Lung (tissue), 12 donors: ENCODE results near the gene NOS1. TPM values are rescaled to one million over a fixed set of nuclear protein-coding genes. Genes with fewer than 3 reads are reported as not detected.

Experiments
- ATAC-seq: fragments of 200-7000 bp; cut with Tn5 transposase; one replicate; pipeline ENCODE4 v1.9.1; 2020; ENCODE audit warnings: moderate number of reproducible peaks; ENCODE audit not compliant: insufficient read depth, low FRiP score
- DNase-seq, 3 donors: peaks; one replicate each; pipeline ENCODE4 v3.0.0-alpha.2; 2013 to 2017
- H3K27ac ChIP-seq, 2 donors: one replicate each; pipeline ENCODE4 v1.5.1; 2013; ENCODE audit warnings: mild to moderate bottlenecking in 2 of 2, moderate library complexity in 2 of 2, control low read depth in 1 of 2, inconsistent platforms in 1 of 2, low read depth in 1 of 2, low read length in 1 of 2
- H3K27me3 ChIP-seq, 3 donors: one replicate each; pipeline ENCODE4 v1.5.1; 2013; ENCODE audit warnings: low read length in 2 of 3; ENCODE audit not compliant: control insufficient read depth in 3 of 3, insufficient read depth in 3 of 3
- H3K36me3 ChIP-seq, 4 donors: one replicate each; pipeline ENCODE4 v1.5.1; 2013; ENCODE audit warnings: low read length in 4 of 4, mild to moderate bottlenecking in 1 of 4, moderate library complexity in 1 of 4; ENCODE audit not compliant: control insufficient read depth in 4 of 4, insufficient read depth in 4 of 4
- H3K4me1 ChIP-seq, 5 donors: one replicate each; pipeline ENCODE4 v1.5.1; 2013; ENCODE audit warnings: low read length in 5 of 5, mild to moderate bottlenecking in 2 of 5, moderate library complexity in 1 of 5; ENCODE audit not compliant: control insufficient read depth in 5 of 5, insufficient read depth in 5 of 5
- H3K4me3 ChIP-seq: one replicate; pipeline ENCODE4 v1.5.1; 2013; ENCODE audit warnings: mild to moderate bottlenecking, control low read depth, moderate library complexity
- H3K9ac ChIP-seq, 2 donors: one replicate each; pipeline ENCODE4 v1.5.1; 2013; ENCODE audit warnings: low read length in 2 of 2, control low read depth in 1 of 2; ENCODE audit not compliant: insufficient read depth in 1 of 2
- H3K9me3 ChIP-seq, 4 donors: one replicate each; pipeline ENCODE4 v1.5.1; 2013; ENCODE audit warnings: low read length in 3 of 4, mild to moderate bottlenecking in 1 of 4, moderate library complexity in 1 of 4; ENCODE audit not compliant: control insufficient read depth in 4 of 4, insufficient read depth in 3 of 4
- WGBS, 2 donors: extraction: QIAGEN DNeasy Blood & Tissue Kit; methylation state at CpG; one replicate each; pipeline ENCODE4 v1.1.7; 2013; 5-methylcytosine and 5-hydroxymethylcytosine counted together
- polyA plus RNA-seq, 2 donors: library from polyadenylated mRNA; stranded (reverse); fragments of 200-250 nt; gene quantifications; one replicate each; pipeline ENCODE4 v1.2.1, GENCODE V29; 2013
- total RNA-seq, 2 donors: library from RNA; depleted of rRNA in 1 of 2; stranded (reverse); fragments of >200 nt in 1 of 2; gene quantifications; one replicate each; pipeline ENCODE4 v1.2.1, GENCODE V29; 2014 to 2021
- TF ChIP-seq, protein P1 (sequence below): IDR thresholded peaks from 2 replicates; pipeline ENCODE4 v1.5.1; 2012; ENCODE audit warnings: mild to moderate bottlenecking; ENCODE audit errors: control extremely low read depth, extremely low read depth
- donor health status: control.
- donor health status: control.
- donor health status: Bipolar disorder and iron deficiency.
- donor health status: healthy.
- donor health status: DM: yes; HTN: yes; CAD: no.

NOS1 gene
- total and polyA plus RNA-seq, 4 donors = 0.25 to 2.4 (median 0.74) TPM

DNA sequence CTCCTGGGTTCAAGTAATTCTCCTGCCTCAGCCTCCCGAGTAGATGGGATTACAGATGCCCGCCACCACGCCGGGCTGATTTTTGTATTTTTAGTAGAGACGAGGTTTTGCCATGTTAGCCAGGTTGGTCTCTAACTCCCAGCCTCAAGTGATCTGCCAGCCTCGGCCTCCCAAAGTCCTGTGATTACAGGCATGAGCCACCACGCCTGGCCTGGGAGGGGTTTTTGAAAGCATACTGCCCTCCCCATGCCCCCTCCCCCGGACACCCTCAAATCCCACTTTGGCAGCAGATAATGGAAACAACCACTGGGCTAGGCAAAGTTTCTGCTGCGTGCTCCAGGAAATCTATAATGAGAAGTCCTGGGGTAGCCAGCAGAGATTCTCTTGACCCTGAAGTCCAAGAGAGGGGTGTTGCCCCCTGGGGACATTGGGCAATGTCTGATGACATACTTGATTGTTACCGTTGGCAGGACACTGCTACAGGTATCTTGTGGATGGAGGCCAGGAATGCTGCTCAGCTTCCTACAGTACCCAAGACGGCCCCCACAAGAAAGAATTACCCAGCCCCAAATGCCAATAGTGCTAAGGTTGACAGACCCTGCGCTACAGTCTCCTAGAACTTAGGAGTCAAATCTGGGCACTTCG lies 152.5 kb downstream of the NOS1 start:
- ATAC-seq = no peak
- 84 to 89% methylated on average over 13 of the region's 13 CpGs for WGBS, 2 donors
- Histone ChIP-seq H3K27ac (no peak overlapping the region), H3K9ac (no peak overlapping the region), H3K36me3 (no peaks in the 10 kb centered on the region), H3K9me3 (no peaks in the 10 kb centered on the region), H3K4me3 (no peak overlapping the region), H3K4me1 (no peaks in the 10 kb centered on the region), H3K27me3 (peaks cover 0 to 4% (median 0%) of the 10 kb centered on the region in 3 donors)
- TF ChIP-seq, protein P1, sequence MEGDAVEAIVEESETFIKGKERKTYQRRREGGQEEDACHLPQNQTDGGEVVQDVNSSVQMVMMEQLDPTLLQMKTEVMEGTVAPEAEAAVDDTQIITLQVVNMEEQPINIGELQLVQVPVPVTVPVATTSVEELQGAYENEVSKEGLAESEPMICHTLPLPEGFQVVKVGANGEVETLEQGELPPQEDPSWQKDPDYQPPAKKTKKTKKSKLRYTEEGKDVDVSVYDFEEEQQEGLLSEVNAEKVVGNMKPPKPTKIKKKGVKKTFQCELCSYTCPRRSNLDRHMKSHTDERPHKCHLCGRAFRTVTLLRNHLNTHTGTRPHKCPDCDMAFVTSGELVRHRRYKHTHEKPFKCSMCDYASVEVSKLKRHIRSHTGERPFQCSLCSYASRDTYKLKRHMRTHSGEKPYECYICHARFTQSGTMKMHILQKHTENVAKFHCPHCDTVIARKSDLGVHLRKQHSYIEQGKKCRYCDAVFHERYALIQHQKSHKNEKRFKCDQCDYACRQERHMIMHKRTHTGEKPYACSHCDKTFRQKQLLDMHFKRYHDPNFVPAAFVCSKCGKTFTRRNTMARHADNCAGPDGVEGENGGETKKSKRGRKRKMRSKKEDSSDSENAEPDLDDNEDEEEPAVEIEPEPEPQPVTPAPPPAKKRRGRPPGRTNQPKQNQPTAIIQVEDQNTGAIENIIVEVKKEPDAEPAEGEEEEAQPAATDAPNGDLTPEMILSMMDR = no peak
- DNase-seq = no peak

DNA sequence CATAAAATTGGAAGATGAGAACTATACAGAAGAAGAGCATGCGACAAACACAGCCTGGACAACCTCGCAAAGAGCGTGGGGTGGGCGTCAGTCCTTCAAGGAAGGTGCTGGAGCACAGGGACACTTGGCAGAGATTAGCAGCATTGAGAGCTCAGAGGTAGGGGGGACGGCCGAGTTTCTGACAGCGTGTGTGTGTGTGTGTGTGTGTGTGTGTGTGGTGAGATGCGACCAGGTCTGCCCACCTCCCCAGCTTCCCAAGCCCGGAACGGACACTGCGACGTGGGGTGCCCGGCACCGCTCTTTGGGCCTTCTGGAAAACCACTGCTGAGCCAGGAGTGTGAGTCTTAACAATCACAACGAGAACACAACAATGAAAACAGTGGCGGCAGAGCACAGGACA lies 153.2 kb downstream of the NOS1 start:
- no peak for DNase-seq
- Histone ChIP-seq H3K36me3 (no peaks in the 10 kb centered on the region), H3K4me3 (no peak overlapping the region), H3K4me1 (no peaks in the 10 kb centered on the region), H3K27ac (no peak overlapping the region), H3K9me3 (no peaks in the 10 kb centered on the region), H3K9ac (no peak overlapping the region), H3K27me3 (peaks cover 0 to 2% (median 0%) of the 10 kb centered on the region in 3 donors)
- 76 to 77% methylated on average over 16 of the region's 16 CpGs for WGBS, 2 donors
- TF ChIP-seq, protein P1 = no peak
- no peak for ATAC-seq

DNA sequence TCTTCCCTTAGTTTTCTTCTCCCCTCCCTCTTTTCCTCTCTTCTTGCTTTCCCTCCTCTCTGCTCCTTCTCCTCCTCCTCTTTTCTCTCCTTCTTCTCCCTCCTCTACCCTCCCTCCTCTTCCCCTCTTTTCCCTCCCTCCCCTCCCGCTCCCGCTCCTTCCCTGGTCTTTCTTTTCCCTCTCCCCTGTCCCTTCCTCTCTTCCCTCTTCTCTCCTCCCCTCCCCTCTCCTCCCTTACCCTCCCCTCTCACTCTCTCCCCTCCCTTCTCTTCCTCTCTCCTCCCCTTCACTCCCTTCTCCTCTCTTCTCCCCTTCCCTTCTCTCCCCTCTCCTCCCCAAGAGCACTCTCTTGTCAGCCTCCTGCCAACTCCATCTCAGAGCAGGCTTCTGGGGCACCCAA lies 153.8 kb downstream of the NOS1 start:
- ATAC-seq (no peak), DNase-seq (peak in 1 of 3 donors; percentile 6)
- 57 to 76% methylated on average over 2 of the region's 2 CpGs for WGBS, 2 donors
- Histone ChIP-seq H3K4me3 (no peak overlapping the region), H3K36me3 (no peaks in the 10 kb centered on the region), H3K4me1 (no peaks in the 10 kb centered on the region), H3K27ac (no peak overlapping the region), H3K27me3 (peaks cover 0 to 2% (median 0%) of the 10 kb centered on the region in 3 donors), H3K9ac (no peak overlapping the region), H3K9me3 (no peaks in the 10 kb centered on the region)
- TF ChIP-seq, protein P1 = no peak

DNA sequence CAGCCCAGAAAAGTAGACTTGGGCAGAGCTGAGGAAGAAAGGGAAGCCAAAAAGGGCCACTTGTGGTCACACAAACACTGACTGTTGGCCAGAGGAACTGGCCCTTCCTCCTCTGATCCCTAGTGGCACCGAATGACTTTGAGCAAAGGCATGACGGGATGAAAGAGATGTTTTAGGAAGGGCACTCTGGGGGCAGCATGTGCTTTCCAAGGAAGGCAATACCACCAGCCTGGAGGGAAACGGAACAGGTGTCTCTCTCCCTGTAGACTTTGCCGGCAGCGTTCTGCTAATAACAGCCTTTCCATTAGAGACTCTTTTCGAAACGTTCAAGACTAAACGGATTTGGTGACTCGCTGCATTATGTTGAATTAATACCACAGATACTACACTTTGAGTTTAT lies 158.9 kb downstream of the NOS1 start:
- ATAC-seq (no peak), DNase-seq (no peak)
- no peaks in the 10 kb centered on the region for H3K27me3 ChIP-seq
- H3K36me3 ChIP-seq = no peaks in the 10 kb centered on the region
- no peak overlapping the region for H3K9ac ChIP-seq
- TF ChIP-seq, protein P1 = no peak
- no peak overlapping the region for H3K4me3 ChIP-seq
- WGBS, 2 donors = 74 to 84% methylated on average over 9 of the region's 9 CpGs
- peaks cover 0 to 6% (median 0%) of the 10 kb centered on the region in 4 donors for H3K9me3 ChIP-seq
- no peak overlapping the region for H3K27ac ChIP-seq
- H3K4me1 ChIP-seq = no peaks in the 10 kb centered on the region
